22Rv1 (cell line): ENCODE results near the gene CCDC34.

ENCODE experiments used
- H3K27ac ChIP-seq: fragments of 450-650 bp; 2 replicates; pipeline ENCODE4 v1.5.1; 2017
- CTCF ChIP-seq: fragments of 450-650 bp; IDR thresholded peaks from 2 replicates; pipeline ENCODE4 v1.5.1; 2017; ENCODE audit warnings: mild to moderate bottlenecking
- ZFX ChIP-seq: fragments of 450-650 bp; IDR thresholded peaks from 2 replicates; pipeline ENCODE4 v1.6.1; 2017; ENCODE audit warnings: antibody characterized with exemption, borderline replicate concordance

The CCDC34 gene

GRCh38 chr11:27373392-27373791 lies 10.4 kb upstream of the CCDC34 start:
- TF ChIP-seq CTCF = no peak
- no peak for TF ChIP-seq ZFX
- no peak overlapping the region for H3K27ac ChIP-seq

DNA sequence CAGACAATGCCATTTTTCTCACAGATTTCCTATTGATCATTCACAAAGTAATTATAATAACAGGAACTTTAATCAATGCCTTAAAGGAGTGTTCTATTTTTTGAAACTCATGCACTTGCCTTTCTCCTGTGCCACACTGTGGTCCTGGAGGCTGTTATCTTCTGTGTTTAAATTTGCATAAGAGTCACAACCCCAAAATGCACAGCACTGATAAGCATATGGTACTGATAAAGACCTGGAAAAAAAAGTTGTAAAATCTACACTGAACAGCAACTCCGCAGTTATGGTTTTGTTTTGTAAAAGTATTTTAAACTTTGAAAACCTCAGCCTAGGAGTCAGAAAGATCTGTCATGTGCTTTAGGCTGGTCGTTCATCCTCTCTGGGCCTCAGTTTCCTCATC lies 9.1 kb upstream of the CCDC34 start:
- no peak overlapping the region for H3K27ac ChIP-seq
- TF ChIP-seq ZFX (no peak), CTCF (no peak)

DNA sequence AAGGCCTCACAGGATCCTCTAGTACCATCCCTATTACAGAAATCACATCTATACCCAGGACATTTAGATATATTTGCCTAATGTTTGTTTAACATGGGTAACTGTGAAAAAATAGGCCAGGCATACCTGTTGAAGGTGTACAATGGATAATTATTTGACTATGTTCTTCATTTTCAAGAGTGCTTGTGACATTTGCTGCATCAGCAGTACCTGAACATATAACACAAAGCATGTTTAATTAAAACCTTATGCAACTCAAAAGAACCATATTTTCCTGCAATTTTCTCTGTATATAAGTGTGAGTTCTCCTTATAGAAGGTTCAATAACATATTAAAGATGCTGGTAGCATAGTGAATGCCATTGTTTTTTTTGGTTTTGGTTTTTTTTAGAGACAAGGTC lies 8.5 kb upstream of the CCDC34 start:
- no peak overlapping the region for H3K27ac ChIP-seq
- TF ChIP-seq ZFX (no peak), CTCF (no peak)

GRCh38 chr11:27370374-27370773 lies 7.4 kb upstream of the CCDC34 start:
- no peak for TF ChIP-seq ZFX
- no peak for TF ChIP-seq CTCF

GRCh38 chr11:27367881-27368280 lies 4.9 kb upstream of the CCDC34 start:
- TF ChIP-seq ZFX (no peak), CTCF (no peak)
- H3K27ac ChIP-seq = no peak overlapping the region

More at GRCh38 chr11:27370374-27370773, 7.4 kb upstream of the CCDC34 start:
- no peak overlapping the region for H3K27ac ChIP-seq

DNA sequence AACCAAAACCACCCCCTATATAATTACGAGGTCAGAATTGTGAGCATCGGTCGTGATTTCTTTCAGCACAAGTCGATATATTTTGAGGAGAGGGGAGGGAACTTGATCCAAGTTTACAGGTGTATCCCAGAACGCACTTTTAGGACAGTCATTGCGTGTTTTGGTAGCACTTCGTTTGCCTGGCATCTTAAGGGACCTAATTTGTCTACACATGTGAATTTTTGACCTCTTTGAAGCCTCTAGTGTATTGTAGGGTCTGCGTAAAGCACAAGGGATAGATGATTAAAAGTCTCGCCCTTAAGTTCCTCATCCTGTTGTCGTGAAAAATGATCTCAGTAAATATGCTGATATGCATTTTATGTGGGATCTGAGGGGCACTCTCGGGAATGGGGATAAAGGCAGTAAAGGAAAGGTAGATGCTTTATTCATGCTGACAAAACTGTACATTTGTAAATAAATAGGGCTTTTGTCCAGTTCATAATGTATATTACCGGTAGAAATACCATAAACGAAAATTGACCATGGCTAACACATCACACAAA lies 632 bp upstream of the CCDC34 start:
- H3K27ac ChIP-seq = peak overlapping the region; percentile 63
- TF ChIP-seq CTCF (no peak), ZFX (no peak)

GRCh38 chr11:27361649-27362431 lies 1.2 kb downstream of the CCDC34 start:
- TF ChIP-seq ZFX = no peak
- TF ChIP-seq CTCF = no peak
- H3K27ac ChIP-seq = no peak overlapping the region
